Type B pancreatic cell (in vitro differentiated cells): ENCODE measurements around the gene IFT80. TPM values are rescaled to one million over a fixed set of nuclear protein-coding genes. Genes with fewer than 3 reads are reported as not detected.

Source experiments
- DNase-seq: peaks from one replicate; pipeline ENCODE4 v3.0.0; 2021; ENCODE audit warnings: mixed read lengths; ENCODE audit not compliant: unreplicated experiment; ENCODE audit errors: extremely low spot score
- H3K27ac Mint-ChIP-seq: 2 replicates; pipeline ENCODE4 v1.8.0; 2021; ENCODE audit warnings: mild to moderate bottlenecking, mixed read lengths
- H3K27me3 Mint-ChIP-seq: 2 replicates; pipeline ENCODE4 v1.8.0; 2021; ENCODE audit warnings: mixed read lengths
- H3K36me3 Mint-ChIP-seq: 2 replicates; pipeline ENCODE4 v1.8.0; 2021; ENCODE audit warnings: mixed read lengths
- H3K4me1 Mint-ChIP-seq: one replicate; pipeline ENCODE4 v1.8.0; 2021; ENCODE audit warnings: mixed read lengths; ENCODE audit not compliant: unreplicated experiment
- H3K4me3 Mint-ChIP-seq: 2 replicates; pipeline ENCODE4 v1.8.0; 2021; ENCODE audit warnings: mild to moderate bottlenecking, mixed read lengths
- H3K9me3 Mint-ChIP-seq: 2 replicates; pipeline ENCODE4 v1.8.0; 2021; ENCODE audit warnings: mixed read lengths
- CTCF ChIP-seq: fragments of 200-600 bp; sonication (generic); conservative IDR thresholded peaks from 2 replicates; pipeline ENCODE4 v1.5.0; 2021; ENCODE audit warnings: antibody characterized with exemption, mild to moderate bottlenecking
- total RNA-seq: library from RNA; stranded (reverse); gene quantifications from 2 replicates; pipeline ENCODE4 v1.2.1, GENCODE V29; 2021; ENCODE audit warnings: low replicate concordance

The IFT80 gene
- total RNA-seq, 1 donor from 2014 or later, result 40.8 TPM

GRCh38 chr3:160296591-160296990 is 102.4 kb downstream of the IFT80 start:
- peaks cover 4% of the 10 kb centered on the region for H3K9me3 Mint-ChIP-seq

GRCh38 chr3:160291909-160292299 is 107.1 kb downstream of the IFT80 start:
- Mint-ChIP-seq H3K9me3 (peaks cover 10% of the 10 kb centered on the region), H3K27ac (no peak overlapping the region), H3K4me3 (no peak overlapping the region), H3K27me3 (no peaks in the 10 kb centered on the region), H3K4me1 (peaks cover 6% of the 10 kb centered on the region), H3K36me3 (peaks cover 29% of the 10 kb centered on the region)
- DNase-seq, result no peak
- TF ChIP-seq CTCF, result no peak

More at GRCh38 chr3:160296591-160296990, 102.4 kb downstream of the IFT80 start:
- DNase-seq, result no peak
- Mint-ChIP-seq H3K27me3 (no peaks in the 10 kb centered on the region), H3K36me3 (peaks cover 5% of the 10 kb centered on the region), H3K27ac (no peak overlapping the region), H3K4me3 (no peak overlapping the region), H3K4me1 (peaks cover 6% of the 10 kb centered on the region)
- TF ChIP-seq CTCF, result no peak

GRCh38 chr3:160291290-160291908 is 107.6 kb downstream of the IFT80 start:
- no peak for DNase-seq
- TF ChIP-seq CTCF, result no peak
- Mint-ChIP-seq H3K27ac (no peak overlapping the region), H3K4me1 (peaks cover 6% of the 10 kb centered on the region), H3K27me3 (no peaks in the 10 kb centered on the region), H3K4me3 (no peak overlapping the region), H3K9me3 (peaks cover 10% of the 10 kb centered on the region), H3K36me3 (peaks cover 29% of the 10 kb centered on the region)

GRCh38 chr3:160287666-160288065 is 111.4 kb downstream of the IFT80 start:
- TF ChIP-seq CTCF, result no peak
- Mint-ChIP-seq H3K4me3 (no peak overlapping the region), H3K36me3 (peaks cover 34% of the 10 kb centered on the region), H3K27me3 (no peaks in the 10 kb centered on the region), H3K4me1 (peaks cover 6% of the 10 kb centered on the region), H3K27ac (no peak overlapping the region), H3K9me3 (peaks cover 10% of the 10 kb centered on the region)
- no peak for DNase-seq

- no peaks in the 10 kb centered on the region for H3K4me1 Mint-ChIP-seq
- no peak for DNase-seq
- peaks cover 30% of the 10 kb centered on the region for H3K36me3 Mint-ChIP-seq
- TF ChIP-seq CTCF, result no peak
- no peak overlapping the region for H3K27ac Mint-ChIP-seq
- no peak overlapping the region for H3K4me3 Mint-ChIP-seq
- no peaks in the 10 kb centered on the region for H3K27me3 Mint-ChIP-seq
- peaks cover 6% of the 10 kb centered on the region for H3K9me3 Mint-ChIP-seq
Measured at GRCh38 chr3:160286231-160286630, 112.8 kb downstream of the IFT80 start.

GRCh38 chr3:160280836-160281235 is 118.2 kb downstream of the IFT80 start:
- Mint-ChIP-seq H3K9me3 (no peaks in the 10 kb centered on the region), H3K27ac (no peak overlapping the region), H3K4me1 (no peaks in the 10 kb centered on the region), H3K36me3 (peaks cover 16% of the 10 kb centered on the region), H3K4me3 (no peak overlapping the region), H3K27me3 (no peaks in the 10 kb centered on the region)
- DNase-seq, result no peak
- TF ChIP-seq CTCF, result no peak
